HCT116 (cell line): ENCODE results near the gene HIVEP2.

Experiments
- CEBPB ChIP-seq: IDR thresholded peaks from 2 replicates; pipeline ENCODE4 v1.6.1; 2012; ENCODE audit warnings: low read depth
- CTCF ChIP-seq, 3 experiments: fragments of 200-600 bp in 1 of 3; sonication (generic) in 1 of 3; IDR thresholded peaks in 2 of 3; conservative IDR thresholded peaks in 1 of 3; 2 replicates each; pipeline ENCODE4 v1.5.1; 2012 to 2017; ENCODE audit warnings: low read depth in 2 of 3, low read length in 2 of 3, antibody characterized with exemption in 1 of 3, borderline replicate concordance in 1 of 3, control low read depth in 1 of 3, mild to moderate bottlenecking in 1 of 3, mixed read lengths in 1 of 3, mixed run types in 1 of 3, moderate library complexity in 1 of 3; ENCODE audit not compliant: insufficient read depth in 1 of 3
- EZH2phosphoT487 ChIP-seq: fragments of 200-600 bp; IDR thresholded peaks from 2 replicates; pipeline ENCODE4 v1.6.1; 2018; ENCODE audit warnings: antibody characterized with exemption, borderline replicate concordance
- POLR2A ChIP-seq: IDR thresholded peaks from 2 replicates; pipeline ENCODE4 v1.7.0; 2011; ENCODE audit warnings: borderline replicate concordance; ENCODE audit not compliant: insufficient read depth, insufficient read length; ENCODE audit errors: extremely low read depth
- SIN3A ChIP-seq: IDR thresholded peaks from 2 replicates; pipeline ENCODE4 v1.6.1; 2012; ENCODE audit warnings: low read depth
- YY1 ChIP-seq: IDR thresholded peaks from 2 replicates; pipeline ENCODE4 v1.6.1; 2011; ENCODE audit warnings: low read length, low read depth, moderate library complexity, mild to moderate bottlenecking; ENCODE audit not compliant: insufficient replicate concordance; ENCODE audit errors: extremely low read depth

GRCh38 chr6:142738731-142739130, 206.2 kb downstream of the HIVEP2 start:
- no peak for TF ChIP-seq CTCF (IDR thresholded peaks at IDR 0.05 in 2 of 3, conservative IDR thresholded peaks at IDR 0.05 in 1 of 3; ENCODE audit: borderline replicate concordance in 1 of 3, insufficient read depth in 1 of 3, low read depth in 2 of 3, low read length in 2 of 3)
- TF ChIP-seq CEBPB, result no peak
- no peak for TF ChIP-seq YY1
- TF ChIP-seq POLR2A, result no peak
- no peak for TF ChIP-seq EZH2phosphoT487
- no peak for TF ChIP-seq SIN3A
